Activated naive CD4-positive, alpha-beta T cell treated with anti-CD3 and anti-CD28 coated beads, Interleukin-2, amount 50 U/mL, for 16 hours (primary cell): Measurements from ENCODE around the gene CDKN1B.

ENCODE experiments used
- DNase-seq: peaks from one replicate; pipeline ENCODE4 v3.0.0-alpha.2; 2020

CDKN1B gene

DNA sequence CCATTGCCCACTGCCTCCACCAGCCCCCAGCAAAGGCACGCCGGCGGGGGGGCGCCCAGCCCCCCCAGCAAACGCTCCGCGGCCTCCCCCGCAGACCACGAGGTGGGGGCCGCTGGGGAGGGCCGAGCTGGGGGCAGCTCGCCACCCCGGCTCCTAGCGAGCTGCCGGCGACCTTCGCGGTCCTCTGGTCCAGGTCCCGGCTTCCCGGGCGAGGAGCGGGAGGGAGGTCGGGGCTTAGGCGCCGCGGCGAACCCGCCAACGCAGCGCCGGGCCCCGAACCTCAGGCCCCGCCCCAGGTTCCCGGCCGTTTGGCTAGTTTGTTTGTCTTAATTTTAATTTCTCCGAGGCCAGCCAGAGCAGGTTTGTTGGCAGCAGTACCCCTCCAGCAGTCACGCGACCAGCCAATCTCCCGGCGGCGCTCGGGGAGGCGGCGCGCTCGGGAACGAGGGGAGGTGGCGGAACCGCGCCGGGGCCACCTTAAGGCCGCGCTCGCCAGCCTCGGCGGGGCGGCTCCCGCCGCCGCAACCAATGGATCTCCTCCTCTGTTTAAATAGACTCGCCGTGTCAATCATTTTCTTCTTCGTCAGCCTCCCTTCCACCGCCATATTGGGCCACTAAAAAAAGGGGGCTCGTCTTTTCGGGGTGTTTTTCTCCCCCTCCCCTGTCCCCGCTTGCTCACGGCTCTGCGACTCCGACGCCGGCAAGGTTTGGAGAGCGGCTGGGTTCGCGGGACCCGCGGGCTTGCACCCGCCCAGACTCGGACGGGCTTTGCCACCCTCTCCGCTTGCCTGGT, at the start of gene CDKN1B:
CDKN1B (plus strand) TSS at position 576 of the 793 bp plus-strand sequence. CDS start 472 bp downstream, outside the sequence.
- peak; percentile 85 for DNase-seq

GRCh38 chr12:12668005-12668404, 49.2 kb upstream of the CDKN1B start:
- DNase-seq = no peak

- no peak for DNase-seq
Measured at GRCh38 chr12:12669020-12669419, 48.1 kb upstream of the CDKN1B start.

GRCh38 chr12:12671850-12672660, 45.1 kb upstream of the CDKN1B start:
- no peak for DNase-seq

DNA sequence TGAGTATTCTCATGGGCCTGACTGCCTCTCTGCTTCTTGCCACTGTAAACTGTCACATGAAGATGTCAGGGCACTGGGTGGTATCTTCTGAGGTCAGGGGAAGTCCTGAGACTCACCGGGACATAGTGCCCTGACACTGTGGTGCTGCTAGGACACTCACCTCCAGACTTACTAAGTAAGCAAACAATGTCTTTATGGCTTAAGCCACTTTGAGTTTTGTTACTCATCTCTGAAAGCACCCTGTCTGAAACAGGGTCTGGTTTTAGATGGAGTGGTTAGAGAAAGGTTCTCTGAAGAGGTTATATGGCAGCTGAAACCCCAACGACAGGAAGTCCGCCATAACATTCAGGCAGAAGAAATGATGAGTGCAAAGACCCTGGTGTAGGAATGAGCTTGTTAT, 43.9 kb upstream of the CDKN1B start:
- DNase-seq = no peak

GRCh38 chr12:12676605-12677004, 40.6 kb upstream of the CDKN1B start:
- no peak for DNase-seq

DNA sequence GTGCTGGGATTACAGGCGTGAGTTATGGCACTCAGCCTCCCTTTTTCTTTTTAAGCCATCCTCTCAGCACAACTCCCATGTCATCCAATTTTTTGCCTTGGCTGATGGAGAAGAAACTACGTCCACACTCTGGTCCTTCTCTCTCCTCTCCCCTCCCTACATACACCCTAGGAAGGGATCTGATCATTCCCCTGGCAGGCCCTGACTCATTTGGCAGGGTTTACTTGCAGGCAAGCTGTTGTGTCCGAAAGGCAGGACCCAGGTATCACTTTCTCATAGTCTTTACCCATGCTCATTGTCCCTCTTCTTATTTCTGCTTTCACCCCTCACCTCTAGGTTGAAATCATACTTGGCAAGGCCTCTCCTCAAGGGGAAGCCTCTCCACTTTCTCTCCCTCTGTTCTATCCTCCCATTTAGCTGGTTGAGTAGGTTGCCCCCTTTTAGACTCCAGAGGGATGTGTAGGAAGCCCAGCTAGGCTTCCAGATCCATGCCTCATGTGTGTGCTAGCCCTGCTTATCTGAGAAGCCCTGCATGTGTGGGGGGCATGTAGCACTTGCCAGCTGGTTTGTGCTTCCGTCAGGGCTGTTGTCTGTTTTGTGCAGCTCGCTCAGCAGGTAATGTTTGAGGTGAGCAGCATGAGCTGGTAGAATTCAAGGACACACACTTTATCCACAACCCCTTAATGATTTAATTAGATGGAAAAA, 36.0 kb upstream of the CDKN1B start:
- DNase-seq = no peak

DNA sequence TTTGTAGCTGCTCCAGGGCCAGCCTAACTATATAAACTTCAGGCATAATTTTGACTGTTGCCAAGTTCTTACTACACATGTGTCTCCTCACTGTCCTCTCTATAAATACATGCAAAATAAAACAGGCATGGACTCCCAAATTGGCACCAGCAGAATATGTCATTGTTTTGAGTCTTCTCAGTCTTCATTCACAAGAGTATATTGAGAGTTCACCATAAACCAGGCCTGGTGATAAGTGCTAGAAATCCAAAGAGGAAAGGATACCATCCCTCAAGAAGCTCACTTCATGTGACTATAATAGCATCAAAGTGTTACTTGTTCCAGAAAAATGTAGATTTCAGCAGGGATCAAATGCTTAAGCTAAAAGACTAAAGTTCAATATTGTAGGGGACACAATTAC, 34.9 kb upstream of the CDKN1B start:
- DNase-seq = no peak

GRCh38 chr12:12683136-12683697, 34.0 kb upstream of the CDKN1B start:
- DNase-seq = no peak

GRCh38 chr12:12683725-12684124, 33.4 kb upstream of the CDKN1B start:
- no peak for DNase-seq

DNA sequence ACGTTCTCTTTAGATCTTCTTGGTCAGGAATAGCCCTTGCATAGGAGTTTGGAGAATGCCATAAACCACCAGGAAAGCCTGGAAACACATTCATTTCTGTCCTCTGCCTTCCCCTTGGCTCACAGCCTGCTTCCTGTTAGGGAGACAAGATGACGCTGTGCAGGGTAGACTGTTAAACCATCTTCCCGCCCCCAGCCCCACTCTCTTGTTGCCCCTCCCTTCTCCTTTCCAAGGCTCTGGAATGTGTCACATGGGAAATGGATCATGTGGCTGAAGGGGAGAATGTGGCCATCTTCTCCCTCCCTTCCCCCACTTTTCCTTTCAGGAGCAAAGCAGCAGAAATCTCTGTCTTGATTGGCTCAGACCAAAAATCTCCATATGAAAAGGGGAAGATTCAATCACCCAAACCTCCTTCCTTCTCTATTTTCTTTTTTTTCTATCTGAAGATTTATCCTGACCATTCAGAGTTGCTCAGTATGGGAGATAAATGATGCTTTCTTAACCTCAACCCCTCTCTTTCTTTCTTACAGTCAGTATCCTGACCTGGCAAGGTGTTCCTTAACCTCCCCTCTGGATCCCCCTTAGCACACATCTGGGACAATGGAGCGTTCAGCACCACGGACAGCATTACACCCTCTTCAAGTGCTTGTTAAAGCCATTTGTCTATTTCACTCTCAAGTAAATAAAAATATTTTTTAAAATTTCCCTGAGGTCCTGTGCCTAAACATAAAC, 32.6 kb upstream of the CDKN1B start:
- no peak for DNase-seq

- DNase-seq = no peak
Measured at GRCh38 chr12:12685305-12685704, 31.9 kb upstream of the CDKN1B start.

- DNase-seq = no peak
Measured at GRCh38 chr12:12686472-12686871, 30.7 kb upstream of the CDKN1B start.

DNA sequence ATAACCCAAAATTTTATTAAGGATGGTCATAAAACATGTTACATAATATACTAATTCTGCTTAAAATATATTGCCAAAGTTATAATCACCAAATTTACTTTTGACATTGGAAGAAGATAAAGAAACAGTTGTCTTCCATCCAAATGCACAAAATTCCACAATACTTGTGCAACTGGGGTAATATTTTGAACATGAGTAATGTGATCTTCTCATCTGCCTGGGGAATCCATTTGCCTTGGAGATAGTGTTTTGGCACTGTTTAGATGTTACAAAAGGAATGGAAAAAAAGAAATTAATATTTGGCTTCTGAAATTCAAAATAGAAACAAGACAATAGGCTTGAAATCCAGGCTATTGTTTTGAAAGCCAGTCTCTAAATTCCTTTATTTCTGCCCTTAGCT, 30.2 kb upstream of the CDKN1B start:
- DNase-seq = no peak

- DNase-seq = no peak
Measured at GRCh38 chr12:12689647-12690300, 27.4 kb upstream of the CDKN1B start.

DNA sequence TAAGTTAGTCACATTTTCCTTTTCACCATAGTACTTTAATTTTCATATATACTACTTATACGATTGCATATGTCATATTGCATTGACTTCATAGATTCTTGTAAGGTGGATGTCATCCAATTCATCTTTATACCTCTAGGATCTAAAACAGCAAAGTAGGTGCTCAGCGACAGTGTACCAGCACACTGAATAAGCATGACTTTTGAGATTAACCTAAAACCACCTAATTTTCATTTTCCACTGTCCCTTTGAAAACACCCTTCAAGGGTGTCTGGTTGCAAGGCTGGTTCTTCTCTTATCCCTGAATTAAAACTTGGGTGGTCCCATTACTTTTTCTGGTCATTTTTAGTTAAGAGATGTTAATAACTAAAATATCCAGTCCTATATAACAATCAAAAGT, 25.6 kb upstream of the CDKN1B start:
- DNase-seq = no peak

DNA sequence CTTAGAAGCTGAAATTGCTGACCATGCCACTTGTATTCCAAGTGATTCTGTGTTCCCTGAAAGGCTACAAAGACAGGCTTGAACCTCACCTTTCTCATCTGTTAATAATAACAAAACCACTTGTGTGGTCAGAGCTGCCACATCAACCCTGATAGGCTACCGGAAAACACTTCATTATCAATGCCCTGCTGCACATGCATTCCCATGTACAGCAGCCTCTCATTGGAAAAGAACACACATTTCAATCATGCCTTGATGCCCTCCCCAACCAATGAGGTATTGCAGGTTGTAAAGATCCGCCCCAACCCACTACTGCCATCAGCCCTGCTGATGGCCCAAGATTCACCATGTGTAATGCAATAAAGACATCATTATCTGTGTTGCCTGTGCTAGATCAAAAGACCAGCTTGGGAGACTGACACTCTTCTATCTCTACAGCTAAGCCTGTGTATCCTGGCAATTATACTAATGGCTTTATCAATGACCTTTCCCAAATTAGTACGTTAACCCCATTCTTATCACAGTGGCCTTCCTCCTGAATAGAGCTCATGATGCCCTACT, 24.0 kb upstream of the CDKN1B start:
- DNase-seq = no peak

GRCh38 chr12:12696562-12697383, 20.4 kb upstream of the CDKN1B start:
- peak; percentile 87 for DNase-seq

- DNase-seq = no peak
Measured at GRCh38 chr12:12699345-12699744, 17.8 kb upstream of the CDKN1B start.

DNA sequence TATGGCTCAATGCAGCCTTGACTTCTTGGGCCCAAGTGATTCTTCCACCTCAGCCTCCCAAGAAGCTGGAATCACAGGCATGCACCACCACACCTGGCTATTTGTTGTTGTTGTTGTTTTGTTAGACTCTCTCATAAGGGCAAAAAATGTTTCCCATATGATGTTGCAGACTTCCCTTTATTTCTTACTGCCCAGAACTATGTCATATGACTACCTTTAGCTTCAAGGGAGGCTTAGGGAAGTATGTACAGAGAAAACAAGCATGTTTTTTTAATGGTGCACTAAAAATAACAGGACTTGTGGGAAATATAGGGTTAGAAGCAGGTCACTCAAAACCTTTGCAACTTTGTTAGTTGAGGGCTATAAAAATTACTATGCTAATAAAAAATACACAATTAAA, 16.9 kb upstream of the CDKN1B start:
- DNase-seq = no peak

- no peak for DNase-seq
Measured at GRCh38 chr12:12701457-12701856, 15.7 kb upstream of the CDKN1B start.
